Inflammatory macrophage (primary cell): ENCODE data around the gene SHLD1.

Experiments used
- DNase-seq, 2 donors: peaks; one replicate each; pipeline ENCODE4 v3.0.0-alpha.2; 2020 to 2022

SHLD1 gene

GRCh38 chr20:5855939-5856338 is 105.7 kb downstream of the SHLD1 start:
- no peak for DNase-seq

GRCh38 chr20:5859608-5860007 is 109.4 kb downstream of the SHLD1 start:
- DNase-seq, result no peak

- DNase-seq, result peak in 1 of 2 donors; percentile 13
These were observed 112.5 kb downstream of the SHLD1 start for GRCh38 chr20:5862703-5863039.

GRCh38 chr20:5863040-5863833 is 113.0 kb downstream of the SHLD1 start:
- DNase-seq, result peak; percentile 85

- DNase-seq, result no peak
These were observed 114.2 kb downstream of the SHLD1 start for GRCh38 chr20:5864428-5864827.

- DNase-seq, result peak; percentile 8 to 22
These were observed 114.8 kb downstream of the SHLD1 start for GRCh38 chr20:5864873-5865587.

GRCh38 chr20:5865604-5866003 is 115.4 kb downstream of the SHLD1 start:
- DNase-seq, result no peak

- DNase-seq, result no peak
These were observed 120.4 kb downstream of the SHLD1 start for GRCh38 chr20:5870568-5870981.

GRCh38 chr20:5871459-5872410 is 121.5 kb downstream of the SHLD1 start:
- DNase-seq, result peak in 1 of 2 donors; percentile 30

GRCh38 chr20:5877128-5877527 is 126.9 kb downstream of the SHLD1 start:
- DNase-seq, result no peak

GRCh38 chr20:5880326-5880725 is 130.1 kb downstream of the SHLD1 start:
- DNase-seq, result no peak

- DNase-seq, result no peak
These were observed 131.5 kb downstream of the SHLD1 start for GRCh38 chr20:5881703-5882102.

GRCh38 chr20:5882166-5882565 is 132.0 kb downstream of the SHLD1 start:
- DNase-seq, result no peak

- DNase-seq, result no peak
These were observed 134.5 kb downstream of the SHLD1 start for GRCh38 chr20:5884465-5885335.

- no peak for DNase-seq
These were observed 135.7 kb downstream of the SHLD1 start for GRCh38 chr20:5885866-5886265.

- DNase-seq, result no peak
These were observed 136.6 kb downstream of the SHLD1 start for GRCh38 chr20:5886788-5887187.

- no peak for DNase-seq
These were observed 137.2 kb downstream of the SHLD1 start for GRCh38 chr20:5887386-5887785.

GRCh38 chr20:5888041-5888440 is 137.8 kb downstream of the SHLD1 start:
- DNase-seq, result no peak

- no peak for DNase-seq
These were observed 140.7 kb downstream of the SHLD1 start for GRCh38 chr20:5890773-5891441.

GRCh38 chr20:5893052-5893451 is 142.9 kb downstream of the SHLD1 start:
- DNase-seq, result no peak

- DNase-seq, result no peak
These were observed 143.4 kb downstream of the SHLD1 start for GRCh38 chr20:5893621-5894020.
